NCI-H2171 treated with DMSO at 0.1 percent for 48 hours (cell line): Measurements from ENCODE around the gene RNASE3.
"Not testable (repeated sequence)": the region's sequence is repeated elsewhere in the genome, so short reads cannot be mapped to it uniquely, and the experiment has no call there.

Experiments used
- DNase-seq: peaks from one replicate; lab custom pipeline; 2025; lab: John Stamatoyannopoulos, UW

RNASE3 gene

DNA sequence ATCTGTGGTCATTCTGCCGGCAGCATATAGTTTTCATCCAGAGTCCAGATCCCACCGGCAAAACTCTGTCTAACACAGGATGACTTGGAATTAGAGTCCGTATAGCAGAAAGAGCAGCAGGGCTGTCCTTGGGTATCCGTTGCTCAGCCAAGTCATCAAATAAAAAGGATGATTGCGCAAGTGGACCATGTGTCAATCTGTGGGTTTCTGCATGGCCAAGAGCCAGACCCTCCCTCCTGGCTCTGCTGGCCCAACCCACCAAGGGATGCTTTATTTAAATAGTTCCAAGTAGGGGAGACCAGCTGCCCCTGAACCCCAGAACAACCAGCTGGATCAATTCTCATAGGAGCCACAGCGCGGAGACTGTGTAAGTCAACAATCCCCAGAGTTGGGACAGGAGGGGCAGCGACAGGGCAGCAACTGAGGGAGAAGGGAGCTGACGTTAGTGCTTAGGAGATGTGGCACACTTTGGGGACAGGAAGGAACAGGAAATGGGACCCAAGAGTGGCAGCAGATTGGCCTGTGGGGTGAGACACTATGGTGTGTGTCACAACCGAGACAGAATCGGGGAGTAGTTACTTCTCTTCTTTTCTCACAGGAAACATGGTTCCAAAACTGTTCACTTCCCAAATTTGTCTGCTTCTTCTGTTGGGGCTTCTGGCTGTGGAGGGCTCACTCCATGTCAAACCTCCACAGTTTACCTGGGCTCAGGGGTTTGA lies 28.0 kb downstream of the RNASE3 start:
- not testable (repeated sequence) for DNase-seq

DNA sequence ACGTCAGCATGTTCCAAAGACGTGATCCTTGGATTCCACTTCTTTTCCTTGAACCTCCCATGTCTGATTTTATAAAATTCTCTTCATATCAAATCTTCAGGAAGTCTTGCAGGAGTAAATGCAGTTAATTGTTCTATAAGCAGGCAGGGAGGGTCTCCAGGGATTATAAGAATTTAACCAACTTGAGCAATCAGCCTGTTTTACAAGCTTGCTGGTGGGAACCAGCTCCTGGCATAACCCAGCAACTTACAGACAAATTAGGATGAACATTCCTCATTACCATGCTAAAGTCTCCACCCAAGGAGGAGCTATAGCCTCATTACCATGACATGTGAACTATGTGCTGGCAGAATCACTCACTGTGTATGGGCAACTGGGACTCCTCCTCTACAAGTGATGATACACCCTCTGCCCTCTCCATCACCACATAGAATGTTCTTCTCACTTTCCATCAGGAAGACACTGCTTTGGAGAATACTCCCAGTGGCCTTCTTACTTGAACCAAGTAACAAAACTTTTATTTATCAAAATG lies 32.6 kb downstream of the RNASE3 start:
- not testable (repeated sequence) for DNase-seq

DNA sequence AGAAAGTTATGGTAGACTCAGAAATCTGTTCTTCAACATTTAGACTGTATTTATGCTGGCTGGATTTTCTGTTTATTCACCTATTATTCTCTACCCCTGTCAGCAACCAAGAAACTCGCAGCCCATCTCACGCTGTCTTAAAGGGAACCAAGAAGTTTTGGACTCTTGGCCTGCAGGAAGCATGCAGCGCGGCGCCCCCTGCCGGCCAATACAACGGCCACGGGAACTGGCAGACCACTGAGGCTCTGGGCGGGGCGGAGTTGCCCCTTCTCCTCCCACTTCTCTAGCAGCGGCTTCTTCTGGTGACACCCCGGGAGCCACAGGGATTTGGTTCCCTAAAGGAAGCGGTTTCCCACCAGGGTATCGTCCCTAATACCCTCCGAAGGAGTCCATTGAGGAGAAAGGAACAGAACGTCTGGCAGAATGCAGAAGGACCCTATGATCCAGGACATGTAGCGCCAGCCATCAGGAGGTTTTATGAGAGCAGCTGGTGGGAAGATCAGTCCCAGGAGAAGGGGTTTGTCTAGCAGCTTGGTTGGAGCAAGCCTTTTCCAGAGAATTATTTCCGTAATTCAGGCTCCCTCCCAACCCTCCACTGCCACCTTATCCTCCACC lies 43.1 kb downstream of the RNASE3 start:
- DNase-seq = no peak

DNA sequence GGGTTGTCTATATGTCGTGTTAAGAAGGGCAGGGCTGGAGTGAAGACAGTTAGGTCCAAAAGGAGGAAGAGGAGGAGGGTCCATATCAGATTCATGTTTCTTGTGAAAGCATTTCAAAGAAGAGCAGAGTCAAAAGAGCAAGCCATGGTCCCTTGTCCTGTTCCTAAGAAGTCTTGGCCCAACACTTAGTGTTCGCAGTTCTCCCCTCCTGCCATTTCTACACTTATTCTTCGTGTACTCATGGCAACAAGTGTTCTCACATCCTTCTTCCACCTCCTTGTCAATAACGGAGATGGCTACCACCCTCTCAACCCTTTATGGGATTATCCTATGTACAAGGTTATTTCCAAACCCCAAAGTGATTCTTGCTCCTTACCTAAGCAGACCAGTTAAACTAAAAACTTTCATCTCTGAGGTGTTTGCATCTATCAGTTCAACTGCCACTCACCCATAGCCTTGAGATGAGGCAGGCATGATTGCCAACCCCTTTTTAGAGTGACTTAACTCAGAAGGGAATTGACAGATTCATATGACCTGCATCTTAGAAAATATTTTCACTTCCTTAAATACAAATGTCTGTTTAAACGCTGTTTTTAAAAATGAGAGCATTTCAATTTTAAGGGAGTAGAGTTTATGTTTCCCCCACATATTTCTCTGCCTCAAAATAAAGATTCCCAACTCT lies 44.3 kb downstream of the RNASE3 start:
- no peak for DNase-seq
